ENCODE data around the gene COX20.
"Not testable (repeated sequence)": the region's sequence is repeated elsewhere in the genome, so short reads cannot be mapped to it uniquely, and the experiment has no call there.

The COX20 gene

GRCh38 chr1:244835276-244836134 lies at the start of gene COX20:
TSS of gene COX20 (plus strand) at chr1:244835658. CDS start at chr1:244835715, 57 bp downstream.
- DNase-seq (peak; percentile 88), ATAC-seq (peak; percentile 60)

- no peak for DNase-seq
- no peak for ATAC-seq
These were observed 46.8 kb upstream of the COX20 start for GRCh38 chr1:244788493-244789275.

- DNase-seq, result no peak
- ATAC-seq, result no peak
These were observed 46.2 kb upstream of the COX20 start for GRCh38 chr1:244789276-244789580.

- DNase-seq (no peak), ATAC-seq (no peak)
These were observed 45.7 kb upstream of the COX20 start for GRCh38 chr1:244789731-244790130.

- DNase-seq (no peak), ATAC-seq (no peak)
These were observed 44.4 kb upstream of the COX20 start for GRCh38 chr1:244791061-244791460.

GRCh38 chr1:244792188-244792850 lies 43.1 kb upstream of the COX20 start:
- DNase-seq (no peak), ATAC-seq (no peak)

GRCh38 chr1:244794071-244794470 lies 41.4 kb upstream of the COX20 start:
- DNase-seq, result no peak
- no peak for ATAC-seq

- not testable (repeated sequence) for ATAC-seq, DNase-seq
These were observed 40.9 kb upstream of the COX20 start for GRCh38 chr1:244794516-244794915.

GRCh38 chr1:244796719-244797406 lies 38.6 kb upstream of the COX20 start:
- no peak for ATAC-seq
- DNase-seq, result peak; percentile 63

GRCh38 chr1:244800821-244801220 lies 34.6 kb upstream of the COX20 start:
- DNase-seq, result no peak
- no peak for ATAC-seq

- DNase-seq, result peak; percentile 47
- ATAC-seq, result peak; percentile 83
These were observed 34.2 kb upstream of the COX20 start for GRCh38 chr1:244801246-244801645.

GRCh38 chr1:244802041-244802440 lies 33.4 kb upstream of the COX20 start:
- DNase-seq (no peak), ATAC-seq (peak; percentile 39)

GRCh38 chr1:244802556-244803239 lies 32.8 kb upstream of the COX20 start:
- no peak for DNase-seq
- ATAC-seq, result no peak

- ATAC-seq (no peak), DNase-seq (no peak)
These were observed 30.6 kb upstream of the COX20 start for GRCh38 chr1:244804841-244805240.

- ATAC-seq, result no peak
- DNase-seq, result no peak
These were observed 28.3 kb upstream of the COX20 start for GRCh38 chr1:244807138-244807537.

GRCh38 chr1:244810221-244810620 lies 25.2 kb upstream of the COX20 start:
- DNase-seq (no peak), ATAC-seq (no peak)

GRCh38 chr1:244813327-244813726 lies 22.1 kb upstream of the COX20 start:
- ATAC-seq (no peak), DNase-seq (no peak)

- DNase-seq (no peak), ATAC-seq (no peak)
These were observed 19.8 kb upstream of the COX20 start for GRCh38 chr1:244815600-244816099.

- ATAC-seq (no peak), DNase-seq (no peak)
These were observed 18.0 kb upstream of the COX20 start for GRCh38 chr1:244817415-244817894.

- ATAC-seq (no peak), DNase-seq (no peak)
These were observed 15.3 kb upstream of the COX20 start for GRCh38 chr1:244820131-244820530.

GRCh38 chr1:244821134-244821533 lies 14.3 kb upstream of the COX20 start:
- ATAC-seq, result no peak
- no peak for DNase-seq

Data from stimulated activated naive CD8-positive, alpha-beta T cell treated with anti-CD3 and anti-CD28 coated beads, Interleukin-15, Interleukin-2, amounts not matched to agents 100 U/mL and 50 U/mL, for 24 hours (primary cell).